GM12801 (cell line): ENCODE results near the gene DOK5.

Experiments used
- CTCF ChIP-seq: IDR thresholded peaks from one replicate; pipeline ENCODE4 v1.5.1; 2011; ENCODE audit warnings: control low read depth; ENCODE audit not compliant: insufficient read length; ENCODE audit errors: extremely low read depth

The DOK5 gene

DNA sequence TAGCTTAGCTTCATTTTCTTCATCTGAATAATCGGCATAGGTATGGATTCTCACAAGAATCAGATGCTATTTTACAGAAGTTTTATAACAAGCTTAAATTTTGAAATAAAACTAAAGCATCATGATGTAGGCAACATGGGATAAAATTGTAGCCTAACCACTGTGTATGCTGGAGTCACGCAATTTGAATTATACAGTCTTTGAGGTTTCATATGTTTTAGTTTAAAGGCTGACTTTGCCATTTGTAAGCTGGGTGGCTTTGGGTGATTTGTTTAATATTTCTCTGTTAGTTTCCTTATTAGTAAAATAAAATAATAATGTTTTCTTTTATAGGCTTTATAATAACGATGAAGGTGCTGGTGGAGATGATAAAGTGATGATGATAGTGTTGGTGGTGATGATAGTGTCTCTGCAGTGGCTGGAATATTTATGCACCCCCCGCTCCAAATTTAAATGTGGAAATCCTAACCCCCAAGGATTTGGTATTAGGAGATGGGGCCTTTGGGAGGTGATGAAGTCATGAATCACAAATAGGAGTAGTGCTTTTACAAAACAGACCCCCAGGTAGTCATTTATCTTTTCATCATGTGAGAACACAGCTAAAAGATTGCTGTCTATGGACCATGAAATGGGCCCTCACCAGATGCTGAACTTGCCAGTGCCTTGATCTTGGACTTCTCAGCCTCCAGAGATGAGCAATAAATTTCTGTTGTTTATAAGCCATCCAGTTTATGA, 42.0 kb downstream of the DOK5 start:
- no peak for TF ChIP-seq CTCF

DNA sequence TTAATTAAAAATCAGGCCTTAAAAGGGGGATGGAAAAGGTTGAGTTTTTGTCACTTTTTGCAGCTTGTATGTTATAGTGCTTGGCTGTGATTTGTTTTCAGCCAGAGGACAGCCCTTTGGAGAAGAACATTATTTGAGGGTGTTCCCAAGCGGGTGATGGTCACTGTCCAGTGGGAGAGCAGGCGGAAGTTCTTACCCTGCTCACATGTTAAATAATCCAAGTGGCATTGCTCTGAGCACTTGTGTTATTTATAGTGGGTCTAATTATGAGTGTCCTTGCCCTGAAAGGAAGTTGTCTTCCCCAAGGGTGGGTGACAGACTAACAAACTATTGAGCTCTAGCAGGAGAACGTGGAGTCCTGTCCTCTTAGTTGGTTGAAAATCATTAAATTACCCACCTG, 49.5 kb downstream of the DOK5 start:
- TF ChIP-seq CTCF, result no peak

DNA sequence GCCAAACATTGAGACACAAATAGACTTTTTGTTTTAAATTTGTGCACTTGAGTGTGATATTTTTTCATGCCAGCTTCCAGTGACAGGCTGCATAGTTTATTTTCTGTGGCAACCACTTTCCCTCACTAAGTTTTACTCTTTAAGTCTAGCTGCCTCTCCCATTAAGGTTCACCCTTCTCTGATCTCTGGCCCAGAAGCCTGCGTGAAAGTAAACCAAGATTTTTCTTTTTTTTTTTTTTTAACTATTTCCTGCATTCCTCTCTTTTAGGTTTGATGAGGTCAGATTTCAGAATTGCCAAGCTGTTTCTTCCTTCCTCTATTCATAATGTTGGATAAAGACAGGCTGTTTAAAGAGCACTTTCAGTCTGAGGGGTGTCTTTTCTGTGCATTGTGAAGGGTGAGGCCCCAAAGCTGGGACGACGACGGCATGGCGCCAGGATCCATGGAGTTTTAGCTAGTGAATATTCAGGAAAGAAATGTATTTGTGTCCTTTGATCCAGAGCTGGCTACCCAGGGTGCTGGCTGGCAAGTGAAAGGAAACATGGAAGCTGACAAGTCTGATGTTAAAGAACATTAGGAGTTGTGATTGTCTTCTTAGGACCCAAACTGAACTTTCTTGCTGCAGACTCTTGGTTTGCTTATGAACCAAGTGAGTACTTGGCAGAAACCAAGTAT, 50.7 kb downstream of the DOK5 start:
- no peak for TF ChIP-seq CTCF

DNA sequence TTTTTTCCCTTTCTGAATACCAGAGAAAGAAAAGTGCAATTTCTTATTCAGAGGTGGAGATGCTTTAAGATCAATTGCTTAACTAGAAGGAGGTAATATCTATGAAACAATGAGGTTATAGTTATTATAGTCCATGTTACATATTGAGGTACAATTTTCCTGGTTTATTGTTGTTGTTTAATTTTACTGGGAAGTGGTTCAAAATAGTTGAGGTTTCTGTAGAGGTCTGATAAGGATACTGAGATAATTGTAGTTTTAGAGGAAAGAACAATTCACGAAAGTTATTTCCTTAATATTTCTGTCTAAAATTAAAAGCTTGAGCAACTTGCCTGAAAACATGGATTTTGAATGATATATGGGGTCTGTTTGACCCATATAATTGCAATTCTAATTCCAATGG, 51.4 kb downstream of the DOK5 start:
- TF ChIP-seq CTCF, result no peak

GRCh38 chr20:54532573-54532972, 57.2 kb downstream of the DOK5 start:
- no peak for TF ChIP-seq CTCF

GRCh38 chr20:54534101-54534500, 58.7 kb downstream of the DOK5 start:
- TF ChIP-seq CTCF, result no peak

DNA sequence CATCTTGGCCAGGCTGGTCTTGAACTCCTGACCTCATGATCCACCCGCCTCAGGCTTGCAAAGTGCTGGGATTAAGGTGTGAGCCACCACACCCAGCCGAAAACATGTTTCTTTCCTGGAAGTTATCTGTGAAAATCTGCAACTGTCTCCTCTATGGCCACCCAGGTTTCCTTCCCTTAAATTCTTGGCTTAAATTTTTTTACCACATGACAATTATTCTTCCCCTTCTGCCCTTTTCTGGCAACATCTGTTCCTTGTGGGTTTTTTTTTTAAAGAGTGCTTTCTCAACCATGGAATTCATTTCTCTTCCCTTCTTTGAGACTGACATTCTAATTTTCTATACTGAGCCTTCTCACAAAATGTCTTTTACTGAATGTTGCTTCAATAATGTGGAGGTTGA, 59.6 kb downstream of the DOK5 start:
- no peak for TF ChIP-seq CTCF
